CD8-positive, alpha-beta memory T cell (primary cell): ENCODE results near the gene ATP1B4. TPM values are rescaled to one million over a fixed set of nuclear protein-coding genes. Genes with fewer than 3 reads are reported as not detected.
"Not testable (repeated sequence)": the region's sequence is repeated elsewhere in the genome, so short reads cannot be mapped to it uniquely, and the experiment has no call there.

Source experiments
- CTCF ChIA-PET: fragments of 350-600 bp; sonication (Branson Sonifier 250); formaldehyde crosslinking; loops from one replicate; lab custom pipeline; 2021; ENCODE audit warnings: antibody characterized with exemption; lab: Charles Lee
- POLR2A ChIA-PET: fragments of 350-600 bp; sonication (Branson Sonifier 250); formaldehyde crosslinking; loops from one replicate; lab custom pipeline; 2021; ENCODE audit warnings: antibody characterized with exemption; lab: Charles Lee
- DNase-seq, 5 donors: peaks; one replicate each; pipeline versions ENCODE4 v3.0.0 to v3.0.0-alpha.2; 2020 to 2022; ENCODE audit warnings: mixed read lengths in 1 of 5
- H3K27ac ChIP-seq: one replicate; pipeline ENCODE4 v1.7.0; 2013; ENCODE audit warnings: low read depth, mild to moderate bottlenecking, low read length, moderate library complexity
- H3K27me3 ChIP-seq: 2 replicates; pipeline ENCODE4 v1.7.0; 2013; ENCODE audit warnings: low read length, mild to moderate bottlenecking; ENCODE audit not compliant: insufficient read depth, poor library complexity, severe bottlenecking
- H3K36me3 ChIP-seq: 2 replicates; pipeline ENCODE4 v1.7.0; 2013; ENCODE audit warnings: mild to moderate bottlenecking, low read length, moderate library complexity; ENCODE audit not compliant: insufficient read depth
- H3K4me1 ChIP-seq: 2 replicates; pipeline ENCODE4 v1.7.0; 2013; ENCODE audit warnings: mild to moderate bottlenecking, low read length, moderate library complexity; ENCODE audit not compliant: insufficient read depth
- H3K4me3 ChIP-seq: 2 replicates; pipeline ENCODE4 v1.7.0; 2013; ENCODE audit warnings: mild to moderate bottlenecking, low read length
- H3K9me3 ChIP-seq: 2 replicates; pipeline ENCODE4 v1.7.0; 2013; ENCODE audit warnings: mild to moderate bottlenecking, low read length
- H3K27ac Mint-ChIP-seq, 8 donors: one replicate each; pipeline ENCODE4 v1.8.0; 2020 to 2021; ENCODE audit warnings: mixed read lengths in 8 of 8, mild to moderate bottlenecking in 6 of 8, inconsistent platforms in 3 of 8, moderate library complexity in 3 of 8
- H3K27me3 Mint-ChIP-seq, 2 donors: one replicate each; pipeline ENCODE4 v1.8.0; 2020 to 2021; ENCODE audit warnings: mixed read lengths in 2 of 2, mild to moderate bottlenecking in 1 of 2, moderate library complexity in 1 of 2
- H3K36me3 Mint-ChIP-seq, 3 donors: one replicate each; pipeline ENCODE4 v1.8.0; 2020 to 2021; ENCODE audit warnings: mixed read lengths in 3 of 3, inconsistent platforms in 1 of 3, mild to moderate bottlenecking in 1 of 3
- H3K4me1 Mint-ChIP-seq, 3 donors: one replicate each; pipeline ENCODE4 v1.8.0; 2020 to 2021; ENCODE audit warnings: mixed read lengths in 3 of 3, inconsistent platforms in 1 of 3, mild to moderate bottlenecking in 1 of 3
- H3K4me3 Mint-ChIP-seq, 7 donors: one replicate each; pipeline ENCODE4 v1.8.0; 2020 to 2021; ENCODE audit warnings: mixed read lengths in 7 of 7, mild to moderate bottlenecking in 6 of 7, moderate library complexity in 4 of 7, inconsistent platforms in 2 of 7
- H3K9me3 Mint-ChIP-seq, 5 donors: one replicate each; pipeline ENCODE4 v1.8.0; 2020 to 2022; ENCODE audit warnings: mixed read lengths in 5 of 5, mild to moderate bottlenecking in 3 of 5, moderate library complexity in 2 of 5, inconsistent platforms in 1 of 5
- polyA plus RNA-seq: library from polyadenylated mRNA; unstranded; fragments of 300-500 nt; fragmentation: Illumina TruSeq; gene quantifications from one replicate; pipeline ENCODE4 v1.2.3, GENCODE V29; 2021
- total RNA-seq, 2 experiments: library from RNA; stranded (reverse); gene quantifications; one replicate each; pipeline ENCODE4 v1.2.3, GENCODE V29; 2021

ATP1B4 gene
- total and polyA plus RNA-seq, 3 experiments from 2014 or later: not detected

DNA sequence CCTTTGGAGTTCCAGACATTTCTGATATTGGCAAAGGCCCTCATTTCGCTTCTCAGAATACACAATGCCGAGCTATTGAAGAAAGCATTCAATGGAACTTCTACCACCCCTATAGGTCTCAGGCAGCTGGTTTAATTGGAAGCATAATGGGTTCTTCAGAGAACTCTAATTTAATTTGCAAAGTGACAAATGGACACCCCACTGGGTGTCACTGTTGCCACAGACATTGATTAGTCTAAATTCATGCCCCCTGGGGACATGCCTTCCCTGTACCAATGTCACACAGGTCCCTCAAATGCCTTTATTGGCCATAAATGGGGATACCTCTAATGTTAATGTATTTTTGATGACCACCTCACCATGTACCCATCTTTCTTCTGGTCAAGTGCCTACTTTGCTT lies 27.7 kb upstream of the ATP1B4 start:
- peak in 2 of 5 donors; percentile 2 to 44 for DNase-seq
- Mint-ChIP-seq H3K4me3 (no peak overlapping the region), H3K27me3 (peaks cover 0 to 10% of the 10 kb centered on the region in 2 donors), H3K9me3 (peaks cover 7 to 31% (median 25%) of the 10 kb centered on the region in 5 donors), H3K27ac (no peak overlapping the region), H3K36me3 (peaks cover 0 to 16% (median 3%) of the 10 kb centered on the region in 3 donors), H3K4me1 (peaks cover 0 to 3% (median 0%) of the 10 kb centered on the region in 3 donors)
- Histone ChIP-seq H3K36me3 (no peaks in the 10 kb centered on the region), H3K27me3 (no peaks in the 10 kb centered on the region), H3K4me1 (no peaks in the 10 kb centered on the region), H3K9me3 (peaks cover 7% of the 10 kb centered on the region), H3K27ac (no peak overlapping the region), H3K4me3 (no peak overlapping the region)
- ChIA-PET CTCF (interaction anchor here (1.1 to 1.2 kb wide), 2 partner anchors 22 to 152 kb away, joined by 3 read pairs; no protein-coding TSS in a partner anchor), POLR2A (no interaction called here)

GRCh38 chrX:120334603-120335002 lies 27.3 kb upstream of the ATP1B4 start:
- H3K9me3 ChIP-seq: peaks cover 7% of the 10 kb centered on the region
- H3K36me3 Mint-ChIP-seq: peaks cover 0 to 16% (median 3%) of the 10 kb centered on the region in 3 donors
- H3K36me3 ChIP-seq: no peaks in the 10 kb centered on the region
- H3K4me1 ChIP-seq: no peaks in the 10 kb centered on the region
- no peak overlapping the region for H3K4me3 Mint-ChIP-seq
- H3K4me1 Mint-ChIP-seq: peaks cover 0 to 3% (median 0%) of the 10 kb centered on the region in 3 donors
- H3K27ac ChIP-seq: no peak overlapping the region
- CTCF ChIA-PET: interaction anchor here (1.2 kb wide), 1 partner anchor 151 kb away, joined by 3 read pairs; no protein-coding TSS in a partner anchor
- POLR2A ChIA-PET: no interaction called here
- no peak overlapping the region for H3K27ac Mint-ChIP-seq
- H3K27me3 Mint-ChIP-seq: peaks cover 0 to 10% of the 10 kb centered on the region in 2 donors
- H3K9me3 Mint-ChIP-seq: peaks cover 7 to 35% (median 30%) of the 10 kb centered on the region in 5 donors
- no peak overlapping the region for H3K4me3 ChIP-seq
- no peaks in the 10 kb centered on the region for H3K27me3 ChIP-seq
- DNase-seq: no peak

- no peak overlapping the region for H3K27ac ChIP-seq
- peak overlapping the region in 1 of 8 donors; percentile 26 for H3K27ac Mint-ChIP-seq
- H3K36me3 ChIP-seq: no peaks in the 10 kb centered on the region
- peaks cover 0 to 3% (median 0%) of the 10 kb centered on the region in 3 donors for H3K4me1 Mint-ChIP-seq
- H3K4me3 Mint-ChIP-seq: no peak overlapping the region
- H3K9me3 Mint-ChIP-seq: peaks cover 7 to 42% (median 30%) of the 10 kb centered on the region in 5 donors
- no peaks in the 10 kb centered on the region for H3K4me1 ChIP-seq
- H3K27me3 Mint-ChIP-seq: peaks cover 0 to 7% of the 10 kb centered on the region in 2 donors
- ChIA-PET CTCF (no interaction called here), POLR2A (no interaction called here)
- no peaks in the 10 kb centered on the region for H3K27me3 ChIP-seq
- DNase-seq: no peak
- H3K4me3 ChIP-seq: no peak overlapping the region
- peaks cover 7% of the 10 kb centered on the region for H3K9me3 ChIP-seq
- H3K36me3 Mint-ChIP-seq: peaks cover 0 to 16% (median 3%) of the 10 kb centered on the region in 3 donors
Observed at GRCh38 chrX:120335289-120335688, 26.6 kb upstream of the ATP1B4 start.

- Histone ChIP-seq H3K27me3 (no peaks in the 10 kb centered on the region), H3K27ac (no peak overlapping the region), H3K9me3 (peaks cover 7% of the 10 kb centered on the region), H3K4me1 (no peaks in the 10 kb centered on the region), H3K4me3 (no peak overlapping the region), H3K36me3 (no peaks in the 10 kb centered on the region)
- Mint-ChIP-seq H3K4me1 (peaks cover 0 to 3% (median 0%) of the 10 kb centered on the region in 3 donors), H3K9me3 (peaks cover 7 to 46% (median 30%) of the 10 kb centered on the region in 5 donors), H3K27me3 (peaks cover 0 to 13% of the 10 kb centered on the region in 2 donors), H3K36me3 (peaks cover 0 to 16% (median 3%) of the 10 kb centered on the region in 3 donors), H3K27ac (no peak overlapping the region), H3K4me3 (no peak overlapping the region)
- ChIA-PET POLR2A (no interaction called here), CTCF (no interaction called here)
- no peak for DNase-seq
Observed at GRCh38 chrX:120336899-120337298, 25.0 kb upstream of the ATP1B4 start.

DNA sequence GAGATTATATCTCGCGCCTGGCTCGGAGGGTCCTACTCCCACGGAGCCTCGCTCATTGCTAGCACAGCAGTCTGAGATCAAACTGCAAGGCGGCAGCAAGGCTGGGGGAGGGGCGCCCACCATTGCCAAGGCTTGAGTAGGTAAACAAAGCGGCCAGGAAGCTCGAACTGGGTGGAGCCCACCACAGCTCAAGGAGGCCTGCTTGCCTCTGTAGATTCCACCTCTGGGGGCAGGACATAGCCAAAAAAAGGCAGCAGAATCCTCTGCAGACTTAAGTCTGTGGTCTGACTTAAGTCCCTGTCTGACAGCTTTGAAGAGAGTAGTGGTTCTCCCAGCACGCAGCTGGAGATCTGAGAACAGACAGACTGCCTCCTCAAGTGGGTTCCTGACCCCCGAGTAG lies 17.3 kb upstream of the ATP1B4 start:
- peak overlapping the region in 2 of 8 donors; percentile 75 to 77 for H3K27ac Mint-ChIP-seq
- H3K4me3 Mint-ChIP-seq: peak overlapping the region in 3 of 7 donors; percentile 16 to 57 (median 22)
- H3K4me3 ChIP-seq, H3K36me3 ChIP-seq, H3K27ac ChIP-seq, CTCF ChIA-PET, POLR2A ChIA-PET, H3K9me3 ChIP-seq, H3K36me3 Mint-ChIP-seq, H3K27me3 ChIP-seq, H3K4me1 ChIP-seq: not testable (repeated sequence)
- peaks cover 0 to 13% (median 6%) of the 10 kb centered on the region in 5 donors for H3K9me3 Mint-ChIP-seq
- peaks cover 0 to 12% of the 10 kb centered on the region in 2 donors for H3K27me3 Mint-ChIP-seq
- H3K4me1 Mint-ChIP-seq: peaks cover 12 to 25% (median 14%) of the 10 kb centered on the region in 3 donors
- DNase-seq: peak in 3 of 5 donors; percentile 33 to 69 (median 44)

DNA sequence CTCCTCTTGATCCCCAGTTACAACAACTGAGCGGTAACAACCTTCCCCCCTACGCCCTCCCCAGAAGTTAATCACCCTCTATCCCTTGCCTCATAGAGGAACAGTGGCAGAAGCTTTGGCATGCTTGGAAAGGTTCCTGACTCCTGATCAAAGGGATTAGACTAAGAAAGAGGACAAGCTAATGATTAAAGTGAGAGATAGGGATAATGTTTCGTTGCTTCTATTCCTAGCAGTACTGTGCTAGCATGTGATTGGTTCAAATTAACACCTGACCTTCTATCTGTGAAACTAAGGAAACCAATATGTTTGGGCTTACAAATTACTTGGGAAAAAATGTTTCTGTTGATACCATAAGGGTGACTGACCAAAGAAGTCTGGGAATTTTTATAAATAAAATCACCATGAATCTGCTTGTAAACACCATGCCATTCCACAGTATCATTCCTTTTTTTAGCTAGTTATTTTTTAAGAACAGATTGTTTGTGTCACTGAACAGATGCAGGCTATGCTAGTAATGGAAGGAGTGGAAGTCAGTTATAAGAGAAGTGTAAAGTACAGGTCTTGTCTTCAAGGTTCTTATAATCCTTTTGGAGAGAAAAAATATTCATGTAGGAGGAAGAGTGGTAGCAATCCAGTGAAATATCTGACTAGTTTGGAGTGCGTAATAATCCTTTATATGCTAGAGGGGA lies 11.3 kb upstream of the ATP1B4 start:
- DNase-seq: no peak
- POLR2A ChIA-PET: no interaction called here
- H3K9me3 Mint-ChIP-seq: peaks cover 0 to 7% (median 2%) of the 10 kb centered on the region in 5 donors
- Histone ChIP-seq H3K4me3 (no peak overlapping the region), H3K9me3 (no peaks in the 10 kb centered on the region), H3K27me3 (no peaks in the 10 kb centered on the region), H3K27ac (no peak overlapping the region), H3K4me1 (no peaks in the 10 kb centered on the region), H3K36me3 (no peaks in the 10 kb centered on the region)
- no peak overlapping the region for H3K4me3 Mint-ChIP-seq
- H3K4me1 Mint-ChIP-seq: no peaks in the 10 kb centered on the region
- H3K27me3 Mint-ChIP-seq: peaks cover 0 to 6% of the 10 kb centered on the region in 2 donors
- no peak overlapping the region for H3K27ac Mint-ChIP-seq
- CTCF ChIA-PET: no interaction called here
- H3K36me3 Mint-ChIP-seq: peaks cover 0 to 2% (median 0%) of the 10 kb centered on the region in 3 donors

- no peaks in the 10 kb centered on the region for H3K4me1 ChIP-seq
- H3K27ac ChIP-seq: no peak overlapping the region
- H3K9me3 ChIP-seq: no peaks in the 10 kb centered on the region
- Mint-ChIP-seq H3K4me3 (no peak overlapping the region), H3K27me3 (peaks cover 5 to 8% of the 10 kb centered on the region in 2 donors), H3K4me1 (no peaks in the 10 kb centered on the region), H3K27ac (no peak overlapping the region), H3K36me3 (peaks cover 0 to under 1% (median 0%) of the 10 kb centered on the region in 3 donors), H3K9me3 (no peaks in the 10 kb centered on the region)
- H3K36me3 ChIP-seq: no peaks in the 10 kb centered on the region
- POLR2A ChIA-PET: no interaction called here
- no peaks in the 10 kb centered on the region for H3K27me3 ChIP-seq
- CTCF ChIA-PET: no interaction called here
- no peak for DNase-seq
- H3K4me3 ChIP-seq: no peak overlapping the region
Observed at GRCh38 chrX:120356084-120356483, 5.8 kb upstream of the ATP1B4 start.

DNA sequence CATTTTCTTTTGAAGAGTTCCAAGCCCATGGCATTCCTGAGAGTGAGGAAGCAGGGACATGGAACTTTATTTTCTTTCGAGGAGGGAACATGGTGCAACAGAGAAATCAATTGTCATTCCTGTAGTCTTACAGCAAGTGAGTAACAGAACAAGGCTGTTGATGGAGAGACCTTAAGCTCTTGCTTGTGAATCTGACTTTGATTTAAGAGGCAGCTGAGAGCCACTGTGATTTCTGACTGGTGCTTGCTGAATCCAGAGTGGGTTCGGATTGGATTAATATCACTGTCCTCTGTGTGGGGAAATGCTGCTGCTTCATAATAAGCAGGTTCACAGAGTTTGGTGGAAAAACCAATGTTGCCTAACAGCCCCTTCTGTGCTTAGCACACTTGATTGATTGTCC lies 4.7 kb upstream of the ATP1B4 start:
- Mint-ChIP-seq H3K4me3 (no peak overlapping the region), H3K27me3 (peaks cover 8 to 12% of the 10 kb centered on the region in 2 donors), H3K4me1 (no peaks in the 10 kb centered on the region), H3K9me3 (no peaks in the 10 kb centered on the region), H3K36me3 (peaks cover 0 to 3% (median 0%) of the 10 kb centered on the region in 3 donors), H3K27ac (no peak overlapping the region)
- Histone ChIP-seq H3K4me3 (no peak overlapping the region), H3K27me3 (no peaks in the 10 kb centered on the region), H3K4me1 (no peaks in the 10 kb centered on the region), H3K9me3 (no peaks in the 10 kb centered on the region), H3K36me3 (no peaks in the 10 kb centered on the region), H3K27ac (no peak overlapping the region)
- ChIA-PET CTCF (no interaction called here), POLR2A (no interaction called here)
- no peak for DNase-seq
